ENCODE data around the gene PTPN1. TPM values are rescaled to one million over a fixed set of nuclear protein-coding genes. Genes with fewer than 3 reads are reported as not detected.
A peak's percentile ranks its signal among the peaks of the same experiment; 100 is the strongest.
"Not testable (repeated sequence)": the region's sequence is repeated elsewhere in the genome, so short reads cannot be mapped to it uniquely, and the experiment has no call there.

Gene PTPN1
- 57.1 and 58.3 TPM in 2 replicates for total RNA-seq (2014; rRNA removed)
- 38.9 TPM for polyA plus RNA-seq (2012)

- DNase-seq (ENCODE audit: low read depth), result peak; percentile 99
Measured at GRCh38 chr20:50509923-50510705, at the start of gene PTPN1. TSS of gene PTPN1 (plus strand) at chr20:50510383. CDS start at chr20:50510528, 145 bp downstream.

- DNase-seq (ENCODE audit: low read depth), result peak; percentile 81
Measured at GRCh38 chr20:50460608-50461267, 49.4 kb upstream of the PTPN1 start.

- DNase-seq (ENCODE audit: low read depth), result no peak
Measured at GRCh38 chr20:50462093-50462690, 48.0 kb upstream of the PTPN1 start.

GRCh38 chr20:50464026-50464724 lies 46.0 kb upstream of the PTPN1 start:
- peak; percentile 56 for DNase-seq (ENCODE audit: low read depth)

GRCh38 chr20:50464725-50465650 lies 45.2 kb upstream of the PTPN1 start:
- DNase-seq (ENCODE audit: low read depth), result no peak

GRCh38 chr20:50467174-50467573 lies 43.0 kb upstream of the PTPN1 start:
- DNase-seq (ENCODE audit: low read depth), result no peak

GRCh38 chr20:50467718-50468356 lies 42.3 kb upstream of the PTPN1 start:
- peak; percentile 49 for DNase-seq (ENCODE audit: low read depth)

GRCh38 chr20:50468378-50468798 lies 41.8 kb upstream of the PTPN1 start:
- DNase-seq (ENCODE audit: low read depth), result no peak

- no peak for DNase-seq (ENCODE audit: low read depth)
Measured at GRCh38 chr20:50469176-50469723, 40.9 kb upstream of the PTPN1 start.

- DNase-seq (ENCODE audit: low read depth), result no peak
Measured at GRCh38 chr20:50469796-50470195, 40.4 kb upstream of the PTPN1 start.

GRCh38 chr20:50470264-50470858 lies 39.8 kb upstream of the PTPN1 start:
- DNase-seq (ENCODE audit: low read depth), result peak; percentile 46

- DNase-seq (ENCODE audit: low read depth), result no peak
Measured at GRCh38 chr20:50471231-50471630, 39.0 kb upstream of the PTPN1 start.

GRCh38 chr20:50472693-50473664 lies 37.2 kb upstream of the PTPN1 start:
- DNase-seq (ENCODE audit: low read depth), result no peak

- DNase-seq (ENCODE audit: low read depth), result not testable (repeated sequence)
Measured at GRCh38 chr20:50474356-50474755, 35.8 kb upstream of the PTPN1 start.

GRCh38 chr20:50475681-50476292 lies 34.4 kb upstream of the PTPN1 start:
- no peak for DNase-seq (ENCODE audit: low read depth)

- DNase-seq (ENCODE audit: low read depth), result no peak
Measured at GRCh38 chr20:50477239-50477872, 32.8 kb upstream of the PTPN1 start.
